HepG2 (cell line): ENCODE measurements around the gene P4HB. TPM values are rescaled to one million over a fixed set of nuclear protein-coding genes. Genes with fewer than 3 reads are reported as not detected.

Source experiments
- CCDC6 ChIP-seq: sonication (generic); formaldehyde crosslinking; IDR thresholded peaks from 2 replicates; pipeline ENCODE4 v1.8.1; 2022; ENCODE audit warnings: mild to moderate bottlenecking, missing genetic modification reagents, moderate library complexity
- DMTF1 ChIP-seq: sonication (generic); formaldehyde crosslinking; IDR thresholded peaks from 2 replicates; pipeline ENCODE4 v1.4.0; 2020; ENCODE audit warnings: mild to moderate bottlenecking, missing genetic modification reagents
- E2F2 ChIP-seq: sonication (generic); formaldehyde crosslinking; IDR thresholded peaks from 2 replicates; pipeline ENCODE4 v1.4.0; 2020; ENCODE audit warnings: missing genetic modification reagents, borderline replicate concordance
- ESRRA ChIP-seq: sonication (generic); formaldehyde crosslinking; IDR thresholded peaks from 2 replicates; pipeline ENCODE4 v1.5.1; 2020; ENCODE audit warnings: mild to moderate bottlenecking, low read depth, missing genetic modification reagents
- GABPA ChIP-seq, 2 experiments: IDR thresholded peaks; 2 replicates each; pipeline ENCODE4 v1.6.1; 2011 to 2016; ENCODE audit warnings: low read depth in 2 of 2, low read length in 1 of 2, missing biosample characterization in 1 of 2, missing genetic modification characterization in 1 of 2
- GFI1 ChIP-seq: sonication (generic); formaldehyde crosslinking; IDR thresholded peaks from 2 replicates; pipeline ENCODE4 v1.5.0; 2020; ENCODE audit warnings: missing genetic modification reagents, mild to moderate bottlenecking, borderline replicate concordance
- HNF1B ChIP-seq: sonication (generic); formaldehyde crosslinking; IDR thresholded peaks from 2 replicates; pipeline ENCODE4 v1.5.1; 2020; ENCODE audit warnings: mild to moderate bottlenecking, moderate library complexity, missing genetic modification reagents
- NBN ChIP-seq: fragments of 450-650 bp; conservative IDR thresholded peaks from 2 replicates; pipeline ENCODE4 v1.6.1; 2017
- NFYC ChIP-seq: IDR thresholded peaks from 2 replicates; pipeline ENCODE4 v1.6.1; 2016; ENCODE audit warnings: missing genetic modification reagents, missing compliant biosample characterization
- RBAK ChIP-seq: sonication (generic); formaldehyde crosslinking; IDR thresholded peaks from 2 replicates; pipeline ENCODE4 v1.5.1; 2020; ENCODE audit warnings: mild to moderate bottlenecking, missing genetic modification reagents
- SP140L ChIP-seq: sonication (generic); formaldehyde crosslinking; IDR thresholded peaks from 2 replicates; pipeline ENCODE4 v1.4.0; 2020; ENCODE audit warnings: missing genetic modification reagents, borderline replicate concordance
- ZFAT ChIP-seq: sonication (generic); formaldehyde crosslinking; conservative IDR thresholded peaks from 2 replicates; pipeline ENCODE4 v1.8.1; 2023; ENCODE audit warnings: missing genetic modification reagents, inconsistent platforms
- ZIK1 ChIP-seq: sonication (generic); formaldehyde crosslinking; IDR thresholded peaks from 2 replicates; pipeline ENCODE4 v1.5.0; 2020; ENCODE audit warnings: mild to moderate bottlenecking, low read depth, missing genetic modification reagents, borderline replicate concordance
- ZNF224 ChIP-seq: sonication (generic); formaldehyde crosslinking; IDR thresholded peaks from 2 replicates; pipeline ENCODE4 v1.5.0; 2020; ENCODE audit warnings: mild to moderate bottlenecking, missing genetic modification reagents
- ZNF441 ChIP-seq: sonication (generic); formaldehyde crosslinking; IDR thresholded peaks from 2 replicates; pipeline ENCODE4 v1.7.0; 2021; ENCODE audit warnings: missing genetic modification reagents, borderline replicate concordance
- ZNF761 ChIP-seq: sonication (generic); formaldehyde crosslinking; conservative IDR thresholded peaks from 2 replicates; pipeline ENCODE4 v1.4.0; 2020; ENCODE audit warnings: mild to moderate bottlenecking, missing genetic modification reagents
- ZNF770 ChIP-seq: sonication (generic); formaldehyde crosslinking; IDR thresholded peaks from 2 replicates; pipeline ENCODE4 v1.5.0; 2020; ENCODE audit warnings: mild to moderate bottlenecking, missing genetic modification reagents
- ZNF772 ChIP-seq: sonication (generic); formaldehyde crosslinking; IDR thresholded peaks from 2 replicates; pipeline ENCODE4 v1.5.0; 2020; ENCODE audit warnings: mild to moderate bottlenecking, missing genetic modification reagents
- ZSCAN12 ChIP-seq: sonication (generic); formaldehyde crosslinking; IDR thresholded peaks from 2 replicates; pipeline ENCODE4 v1.9.0; 2021; ENCODE audit warnings: mild to moderate bottlenecking, missing genetic modification reagents
- polyA plus RNA-seq, 8 experiments: library from polyadenylated mRNA; depleted of rRNA in 3 of 8; stranded (reverse) in 7 of 8; unstranded in 1 of 8; fragments of >200 nt; fragmentation: Illumina TruSeq in 4 of 8; extraction: Trizol in 4 of 8; gene quantifications; 2 replicates each; pipeline versions ENCODE4 v1.2.1 to v1.2.3, GENCODE V29; 2011 to 2016; ENCODE audit warnings: low read depth in 4 of 8, missing spikeins in 1 of 8, mixed read lengths in 1 of 8; ENCODE audit not compliant: insufficient read depth in 1 of 8
- total RNA-seq, 5 experiments: library from RNA; depleted of rRNA; stranded (reverse); fragments of >200 nt; fragmentation: Illumina TruSeq; extraction: Trizol; gene quantifications; 2 replicates each; pipeline ENCODE4 v1.2.3, GENCODE V29; 2016; ENCODE audit warnings: low read depth in 1 of 5
- TF ChIP-seq, protein P1 (sequence below): sonication (generic); formaldehyde crosslinking; IDR thresholded peaks from 2 replicates; pipeline ENCODE4 v1.8.0; 2022; ENCODE audit warnings: mild to moderate bottlenecking, missing genetic modification reagents

The P4HB gene
- total and polyA plus RNA-seq, 2 of the 13 experiments (the other 11 are each of a cell fraction or from before 2014, with no cell fraction given) = 185 to 782 TPM

GRCh38 chr17:81814748-81815645 lies 45.3 kb downstream of the P4HB start (continued):
- TF ChIP-seq GFI1 (CRISPR knock-in tag) = peak; percentile 64; the same call in 1 of the 2 replicates
- no peak for TF ChIP-seq SP140L (CRISPR knock-in tag)
- no peak for TF ChIP-seq NBN
- no peak for TF ChIP-seq ZFAT (CRISPR knock-in tag)
- TF ChIP-seq, protein P1, sequence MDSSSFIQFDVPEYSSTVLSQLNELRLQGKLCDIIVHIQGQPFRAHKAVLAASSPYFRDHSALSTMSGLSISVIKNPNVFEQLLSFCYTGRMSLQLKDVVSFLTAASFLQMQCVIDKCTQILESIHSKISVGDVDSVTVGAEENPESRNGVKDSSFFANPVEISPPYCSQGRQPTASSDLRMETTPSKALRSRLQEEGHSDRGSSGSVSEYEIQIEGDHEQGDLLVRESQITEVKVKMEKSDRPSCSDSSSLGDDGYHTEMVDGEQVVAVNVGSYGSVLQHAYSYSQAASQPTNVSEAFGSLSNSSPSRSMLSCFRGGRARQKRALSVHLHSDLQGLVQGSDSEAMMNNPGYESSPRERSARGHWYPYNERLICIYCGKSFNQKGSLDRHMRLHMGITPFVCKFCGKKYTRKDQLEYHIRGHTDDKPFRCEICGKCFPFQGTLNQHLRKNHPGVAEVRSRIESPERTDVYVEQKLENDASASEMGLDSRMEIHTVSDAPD = no peak; the same call in 1 of the 2 replicates
- TF ChIP-seq ZSCAN12 = no peak
- TF ChIP-seq GABPA (IDR thresholded peaks at IDR 0.05; ENCODE audit: low read depth, low read length) = no peak
- TF ChIP-seq GABPA (CRISPR knock-in tag; IDR thresholded peaks at IDR 0.05; ENCODE audit: low read depth) = peak; percentile 16; the same call in 1 of the 2 replicates
- TF ChIP-seq HNF1B (CRISPR knock-in tag) = peak; percentile 59; the same call in 1 of the 2 replicates
- TF ChIP-seq ESRRA (CRISPR knock-in tag) = no peak
- TF ChIP-seq DMTF1 (CRISPR knock-in tag) = no peak
- TF ChIP-seq ZNF441 (CRISPR knock-in tag) = no peak
- no peak for TF ChIP-seq ZNF761 (CRISPR knock-in tag)
- no peak; the same call in 1 of the 2 replicates for TF ChIP-seq CCDC6
- TF ChIP-seq ZNF772 = no peak
- TF ChIP-seq NFYC = peak; percentile 66
- TF ChIP-seq ZNF770 (CRISPR knock-in tag) = no peak
- peak; percentile 22; the same call in 1 of the 2 replicates for TF ChIP-seq E2F2 (CRISPR knock-in tag)
- no peak for TF ChIP-seq ZNF224
- no peak for TF ChIP-seq ZIK1 (CRISPR knock-in tag)
- TF ChIP-seq RBAK (CRISPR knock-in tag) = no peak
